ENCODE results near the gene SF3B3.
"Not testable (repeated sequence)": the region's sequence is repeated elsewhere in the genome, so short reads cannot be mapped to it uniquely, and the experiment has no call there.

Gene SF3B3

GRCh38 chr16:70568601-70569237 is 45.1 kb downstream of the SF3B3 start:
- DNase-seq (ENCODE audit: low read depth) = no peak

DNA sequence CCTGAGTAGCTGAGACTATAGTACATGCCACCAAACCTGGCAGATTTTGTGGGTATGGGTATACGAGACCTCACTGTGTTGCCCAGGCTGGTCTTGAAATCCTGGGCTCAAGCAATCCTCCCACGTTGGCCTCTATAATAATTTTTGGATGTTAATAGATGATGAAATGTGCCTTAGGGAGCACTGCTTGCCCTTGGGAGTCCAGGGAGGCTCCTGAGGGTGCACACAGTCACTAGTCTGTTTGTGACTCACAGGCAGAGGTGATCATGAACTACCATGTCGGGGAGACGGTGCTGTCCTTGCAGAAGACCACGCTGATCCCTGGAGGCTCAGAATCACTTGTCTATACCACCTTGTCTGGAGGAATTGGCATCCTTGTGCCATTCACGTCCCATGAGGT is 46.1 kb downstream of the SF3B3 start:
- no peak for DNase-seq (ENCODE audit: low read depth)

GRCh38 chr16:70570967-70571570 is 47.5 kb downstream of the SF3B3 start:
- no peak for DNase-seq (ENCODE audit: low read depth)

DNA sequence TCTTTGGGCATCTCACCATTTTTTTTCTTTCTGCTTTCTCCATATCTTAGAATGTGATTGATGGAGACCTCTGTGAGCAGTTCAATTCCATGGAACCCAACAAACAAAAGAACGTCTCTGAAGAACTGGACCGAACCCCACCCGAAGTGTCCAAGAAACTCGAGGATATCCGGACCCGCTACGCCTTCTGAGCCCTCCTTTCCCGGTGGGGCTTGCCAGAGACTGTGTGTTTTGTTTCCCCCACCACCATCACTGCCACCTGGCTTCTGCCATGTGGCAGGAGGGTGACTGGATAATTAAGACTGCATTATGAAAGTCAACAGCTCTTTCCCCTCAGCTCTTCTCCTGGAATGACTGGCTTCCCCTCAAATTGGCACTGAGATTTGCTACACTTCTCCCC is 48.0 kb downstream of the SF3B3 start:
- DNase-seq (ENCODE audit: low read depth) = no peak

GRCh38 chr16:70572050-70572925 is 48.7 kb downstream of the SF3B3 start:
- no peak for DNase-seq (ENCODE audit: low read depth)

DNA sequence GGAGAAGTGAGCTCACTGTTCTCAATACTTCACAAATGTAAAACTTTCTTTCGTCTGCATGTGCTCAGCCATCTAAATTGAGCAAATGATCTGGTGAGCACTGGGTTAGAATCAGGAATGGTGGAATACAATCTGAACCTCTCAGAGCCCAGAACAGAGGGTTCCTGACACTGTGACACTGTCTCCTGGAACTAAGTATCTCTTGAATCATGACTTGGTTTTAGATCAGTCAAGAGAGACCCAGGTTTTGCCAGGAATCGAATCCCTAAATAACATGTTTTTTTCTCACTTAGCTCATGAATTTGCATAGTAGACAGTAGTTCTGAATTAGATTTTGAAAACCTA is 49.3 kb downstream of the SF3B3 start:
- DNase-seq (ENCODE audit: low read depth) = no peak

GRCh38 chr16:70573451-70574121 is 50.0 kb downstream of the SF3B3 start:
- no peak for DNase-seq (ENCODE audit: low read depth)

- DNase-seq (ENCODE audit: low read depth) = no peak
Observed at GRCh38 chr16:70574595-70575271, 51.1 kb downstream of the SF3B3 start.

DNA sequence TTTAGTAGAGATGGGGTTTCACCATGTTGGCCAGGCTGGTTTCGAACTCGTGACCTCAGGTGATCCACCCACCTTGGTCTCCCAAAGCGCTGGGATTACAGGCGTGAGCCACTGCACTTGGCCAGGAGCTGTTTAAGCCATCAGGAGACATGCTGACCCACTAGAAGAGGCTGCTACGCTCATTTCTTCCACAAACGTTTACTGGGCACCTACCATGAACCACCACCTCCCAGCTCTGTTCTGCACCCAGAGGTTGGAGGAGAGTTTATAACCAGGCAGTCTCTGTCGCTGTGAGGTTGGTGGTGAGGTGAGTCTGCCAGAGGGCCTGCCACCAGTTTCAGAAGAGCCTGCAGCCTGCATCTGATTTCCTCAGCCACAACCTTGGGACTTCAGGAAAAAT is 51.8 kb downstream of the SF3B3 start:
- DNase-seq (ENCODE audit: low read depth) = no peak

DNA sequence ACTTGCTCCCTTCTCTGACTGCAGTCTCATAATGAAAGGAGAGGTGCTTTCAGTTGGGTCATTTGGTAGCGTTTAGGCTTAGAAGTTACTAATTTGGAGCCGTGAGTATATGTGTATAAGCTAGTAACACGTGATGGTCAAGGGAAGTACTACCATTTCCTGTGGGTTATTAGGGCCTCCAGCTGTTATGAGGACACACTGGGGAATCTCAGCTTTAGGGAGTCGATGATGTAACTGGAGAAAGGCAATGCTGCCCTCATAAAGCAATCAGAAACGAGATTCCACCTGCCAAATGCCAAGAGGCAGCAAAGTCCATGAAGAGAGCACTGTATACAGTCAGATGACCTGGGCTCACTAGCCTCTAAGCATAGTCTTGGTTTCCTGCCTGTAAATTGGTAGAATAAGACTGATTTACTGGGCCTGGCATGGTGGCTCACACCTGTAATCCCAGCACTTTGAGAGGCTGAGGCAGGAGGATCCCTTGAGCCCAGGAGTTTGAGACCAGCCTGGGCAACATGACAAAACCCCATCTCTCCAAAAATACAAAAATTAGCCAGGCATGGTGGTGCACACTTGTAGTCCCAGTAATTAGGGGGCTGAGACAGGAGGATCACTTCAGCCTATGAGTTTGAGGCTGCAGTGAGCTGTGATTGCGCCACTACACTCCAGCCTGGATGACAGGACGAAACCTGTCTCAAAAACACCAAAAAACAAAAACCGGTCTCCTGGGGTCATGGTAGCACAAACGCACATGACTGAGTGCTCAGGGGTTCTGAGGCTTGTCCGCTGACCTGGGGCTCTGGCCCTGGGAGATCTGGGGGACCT is 53.0 kb downstream of the SF3B3 start:
- DNase-seq (ENCODE audit: low read depth) = no peak

GRCh38 chr16:70577256-70577698 is 53.7 kb downstream of the SF3B3 start:
- DNase-seq (ENCODE audit: low read depth) = no peak

DNA sequence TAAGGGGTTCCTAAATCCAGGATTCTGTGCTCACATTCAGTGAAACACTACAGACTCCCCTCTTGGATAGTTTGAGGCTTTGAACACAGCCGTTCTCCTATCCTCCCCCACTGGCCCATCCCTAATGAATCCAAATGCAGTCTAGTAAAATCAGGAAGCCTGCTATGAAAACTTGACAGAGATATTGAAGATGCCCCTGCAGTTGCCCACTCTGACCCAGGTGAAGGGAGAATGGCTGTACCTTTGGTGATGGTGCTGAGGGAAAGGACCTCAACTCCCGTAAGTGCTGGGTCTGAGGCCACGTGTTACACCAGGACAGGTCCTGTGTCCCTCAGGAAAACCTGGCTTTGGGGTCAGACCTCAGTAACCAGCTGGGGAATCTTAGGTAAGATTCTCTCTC is 54.4 kb downstream of the SF3B3 start:
- no peak for DNase-seq (ENCODE audit: low read depth)

DNA sequence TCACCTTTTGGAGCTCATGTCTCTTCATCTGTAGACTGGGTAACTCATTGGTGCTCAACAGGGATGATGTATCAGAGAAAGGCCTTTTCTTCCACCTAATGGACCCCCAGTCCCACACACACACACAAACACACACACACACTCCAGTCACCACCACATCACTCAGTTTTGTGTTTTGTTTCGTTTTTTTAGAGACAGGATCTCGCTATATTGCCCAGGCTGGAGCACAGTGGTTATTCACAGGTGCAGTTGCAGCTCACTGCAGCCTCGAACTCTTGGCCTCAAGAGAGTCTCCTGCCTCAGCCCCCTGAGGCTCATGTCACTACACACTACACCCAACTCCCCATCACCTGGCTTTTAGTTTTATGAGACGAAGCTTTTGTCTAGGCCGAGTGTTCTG is 55.6 kb downstream of the SF3B3 start:
- DNase-seq (ENCODE audit: low read depth) = no peak

DNA sequence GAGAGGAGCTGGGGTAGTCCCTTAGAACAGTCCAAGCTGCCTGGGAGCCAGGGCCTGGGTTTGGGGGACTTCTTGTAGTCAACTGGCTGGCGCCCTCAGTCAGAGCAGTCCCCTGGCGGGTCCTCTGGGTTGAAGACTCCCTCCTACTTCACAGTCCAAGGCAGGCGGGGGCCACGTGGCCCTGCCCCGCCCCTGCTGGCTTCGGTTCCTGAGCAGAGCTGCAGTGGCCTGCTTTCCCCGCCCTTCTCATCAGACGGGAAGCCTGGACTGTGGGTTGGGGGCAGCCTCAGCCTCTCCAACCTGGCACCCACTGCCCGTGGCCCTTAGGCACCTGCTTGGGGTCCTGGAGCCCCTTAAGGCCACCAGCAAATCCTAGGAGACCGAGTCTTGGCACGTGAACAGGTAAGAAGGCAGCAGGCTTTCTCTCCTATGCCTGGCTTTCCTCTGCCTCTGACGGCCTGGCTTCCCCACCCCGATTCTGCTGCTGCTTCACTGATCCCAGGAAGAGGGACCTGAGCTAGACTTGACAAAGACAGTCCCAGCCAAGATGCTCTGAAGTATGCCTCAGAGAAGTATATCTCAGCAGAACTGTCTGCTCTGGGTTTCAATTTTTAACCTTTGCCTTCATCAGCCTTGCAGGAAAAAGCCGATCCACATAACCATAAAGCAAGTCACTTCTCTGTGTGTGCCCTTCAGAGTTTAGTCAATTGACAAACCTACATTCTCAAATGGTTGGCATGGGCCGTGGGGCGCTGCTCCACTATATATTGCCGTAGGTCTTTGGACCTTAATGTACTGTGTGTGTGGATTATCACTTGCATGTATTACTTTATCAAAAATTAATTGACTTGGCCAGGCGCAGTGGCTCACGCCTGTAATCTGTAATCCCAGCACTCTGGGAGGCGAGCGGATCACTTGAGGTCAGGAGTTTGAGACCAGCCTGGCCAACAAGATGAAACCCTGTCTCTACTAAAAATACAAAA is 56.3 kb downstream of the SF3B3 start:
- DNase-seq (ENCODE audit: low read depth) = no peak

GRCh38 chr16:70582280-70582978 is 58.8 kb downstream of the SF3B3 start:
- no peak for DNase-seq (ENCODE audit: low read depth)

GRCh38 chr16:70586731-70587130 is 63.1 kb downstream of the SF3B3 start:
- no peak for DNase-seq (ENCODE audit: low read depth)

DNA sequence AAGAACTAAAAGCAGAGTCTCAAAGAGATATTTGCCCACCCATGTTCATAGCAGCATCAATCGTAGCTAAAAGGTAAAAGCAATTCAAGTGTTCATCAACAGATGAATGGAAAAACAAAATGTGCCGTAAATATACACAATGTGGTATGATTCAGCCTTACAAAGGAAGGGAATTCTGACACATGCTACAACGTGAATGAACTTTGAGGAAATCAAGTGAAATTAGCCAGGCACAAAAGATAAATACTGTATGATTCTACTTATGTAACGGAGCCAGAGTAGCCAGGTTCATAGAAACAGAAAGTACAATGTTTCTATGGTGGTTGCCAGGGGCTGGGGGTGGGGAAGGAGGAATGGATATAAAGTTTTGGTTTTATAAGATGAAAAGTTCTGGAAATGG is 64.9 kb downstream of the SF3B3 start:
- no peak for DNase-seq (ENCODE audit: low read depth)

DNA sequence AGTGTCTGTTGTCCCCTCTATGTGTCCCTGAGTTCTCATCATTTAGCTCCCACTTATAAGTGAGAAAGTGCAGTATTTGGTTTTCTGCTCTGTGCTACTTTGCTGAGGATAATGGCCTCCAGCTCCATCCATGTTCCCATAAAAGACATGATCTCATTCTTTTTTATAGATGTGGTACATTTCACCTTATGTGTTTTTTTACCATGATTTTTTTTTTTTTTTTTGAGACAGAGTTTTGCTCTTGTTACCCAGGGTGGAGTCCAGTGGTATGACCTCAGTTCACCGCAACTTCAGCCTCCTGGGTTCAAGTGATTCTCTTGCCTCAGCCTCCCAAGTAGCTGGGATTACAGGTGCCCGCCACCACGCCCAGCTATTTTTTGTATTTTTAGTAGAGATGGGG is 65.8 kb downstream of the SF3B3 start:
- not testable (repeated sequence) for DNase-seq (ENCODE audit: low read depth)

DNA sequence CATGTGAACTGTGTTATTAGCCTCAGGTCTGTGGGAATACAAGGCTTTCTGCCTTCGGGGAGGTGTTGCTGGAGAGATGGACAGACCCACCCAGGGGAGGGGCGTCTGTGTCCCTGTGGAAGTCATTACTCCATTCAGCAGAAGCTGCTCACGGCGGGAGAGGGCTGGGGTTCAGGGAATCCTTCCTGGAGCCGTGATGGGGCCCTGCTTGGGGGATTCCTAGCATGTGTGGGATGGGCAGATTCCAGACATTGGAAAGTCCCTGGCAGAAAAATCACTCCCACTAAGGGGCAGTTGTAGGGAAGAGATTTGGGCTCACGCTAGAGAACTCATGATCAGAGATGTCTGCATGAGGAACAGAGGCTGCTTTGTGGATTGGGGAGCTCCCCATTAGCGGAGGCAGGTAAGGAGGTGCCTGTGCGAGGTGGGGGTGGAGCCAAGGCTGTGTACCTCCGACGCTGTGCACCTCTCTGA is 66.4 kb downstream of the SF3B3 start:
- no peak for DNase-seq (ENCODE audit: low read depth)

Measured in T follicular helper cell (primary cell).